ENCODE results near the gene DOCK7. TPM values are rescaled to one million over a fixed set of nuclear protein-coding genes. Genes with fewer than 3 reads are reported as not detected.
"Not testable (repeated sequence)": the region's sequence is repeated elsewhere in the genome, so short reads cannot be mapped to it uniquely, and the experiment has no call there.

The DOCK7 gene
- total and polyA plus RNA-seq, 4 donors = 5.6 to 35.1 (median 21.7) TPM

- Histone ChIP-seq H3K9me3 (ENCODE audit: control insufficient read depth in 4 of 4, low read length in 3 of 4) (no peaks in the 10 kb centered on the region), H3K4me1 (ENCODE audit: control insufficient read depth in 4 of 4, insufficient read depth in 4 of 4, low read length in 3 of 4) (peaks cover 0 to 4% (median 1%) of the 10 kb centered on the region in 4 donors), H3K4me3 (ENCODE audit: low read depth in 1 of 3, low read length in 3 of 3) (no peak overlapping the region), H3K27me3 (ENCODE audit: control insufficient read depth in 4 of 4, insufficient read depth in 4 of 4, low read length in 3 of 4) (no peaks in the 10 kb centered on the region), H3K9ac (ENCODE audit: low read depth in 1 of 2, low read length in 2 of 2) (no peak overlapping the region), H3K27ac (ENCODE audit: low read depth in 1 of 2, low read length in 2 of 2) (no peak overlapping the region), H3K36me3 (ENCODE audit: control insufficient read depth in 4 of 4, insufficient read depth in 3 of 4, low read depth in 1 of 4, low read length in 3 of 4) (no peaks in the 10 kb centered on the region)
- no peak for DNase-seq (ENCODE audit: low spot score)
- TF ChIP-seq FOXA1 (IDR thresholded peaks at IDR 0.05) = no peak
- no peak for TF ChIP-seq HNF4A (conservative IDR thresholded peaks at IDR 0.05)
- TF ChIP-seq MAX (IDR thresholded peaks at IDR 0.05) = no peak
- TF ChIP-seq REST (IDR thresholded peaks at IDR 0.05) = no peak
- no peak for TF ChIP-seq JUND (IDR thresholded peaks at IDR 0.05)
- no peak for TF ChIP-seq ZBTB33 (IDR thresholded peaks at IDR 0.05)
- no peak for TF ChIP-seq RAD21 (IDR thresholded peaks at IDR 0.05)
- no peak for TF ChIP-seq HNF4G (IDR thresholded peaks at IDR 0.05)
- TF ChIP-seq CTCF (IDR thresholded peaks at IDR 0.05; ENCODE audit: low read depth, low read length, missing input control) = no peak
- no peak for TF ChIP-seq GABPA (IDR thresholded peaks at IDR 0.05 in 1 of 2, conservative IDR thresholded peaks at IDR 0.05 in 1 of 2)
- no peak for TF ChIP-seq NR2F2 (IDR thresholded peaks at IDR 0.05)
- TF ChIP-seq ATF3 (IDR thresholded peaks at IDR 0.05) = no peak
- no peak for TF ChIP-seq YY1 (IDR thresholded peaks at IDR 0.05)
- no peak for TF ChIP-seq FOXA2 (IDR thresholded peaks at IDR 0.05)
- no peak for TF ChIP-seq EGR1 (IDR thresholded peaks at IDR 0.05; ENCODE audit: low read depth in 2 of 2)
- 82% methylated on average over 4 of the region's 4 CpGs for WGBS
Observed at GRCh38 chr1:62720946-62721554, 32.9 kb upstream of the DOCK7 start.

- H3K9ac ChIP-seq (ENCODE audit: low read depth in 1 of 2, low read length in 2 of 2); H3K4me1 ChIP-seq (ENCODE audit: control insufficient read depth in 4 of 4, insufficient read depth in 4 of 4, low read length in 3 of 4); H3K27ac ChIP-seq (ENCODE audit: low read depth in 1 of 2, low read length in 2 of 2); H3K9me3 ChIP-seq (ENCODE audit: control insufficient read depth in 4 of 4, low read length in 3 of 4); DNase-seq (ENCODE audit: low spot score); H3K36me3 ChIP-seq (ENCODE audit: control insufficient read depth in 4 of 4, insufficient read depth in 3 of 4, low read depth in 1 of 4, low read length in 3 of 4); H3K27me3 ChIP-seq (ENCODE audit: control insufficient read depth in 4 of 4, insufficient read depth in 4 of 4, low read length in 3 of 4); H3K4me3 ChIP-seq (ENCODE audit: low read depth in 1 of 3, low read length in 3 of 3): not testable (repeated sequence)
- WGBS = 96% methylated on average over 2 of the region's 2 CpGs
Observed at GRCh38 chr1:62718400-62718799, 30.2 kb upstream of the DOCK7 start.

Data from liver (tissue), 9 donors.